OCI-LY7 (cell line): ENCODE data around the gene BPIFB2.

Source experiments
- CTCF ChIP-seq: fragments of 200-600 bp; sonication (generic); conservative IDR thresholded peaks from 2 replicates; pipeline ENCODE4 v1.5.1; 2014; ENCODE audit warnings: mild to moderate bottlenecking, antibody characterized with exemption, low read length, moderate library complexity, mixed read lengths
- EZH2phosphoT487 ChIP-seq: fragments of 200-600 bp; sonication (generic); IDR thresholded peaks from 2 replicates; pipeline ENCODE4 v1.6.1; 2018; ENCODE audit warnings: low read depth, borderline replicate concordance, mild to moderate bottlenecking, mixed run types, antibody characterized with exemption, low read length, moderate library complexity, mixed read lengths

- TF ChIP-seq CTCF (no peak), EZH2phosphoT487 (no peak)
Measured at GRCh38 chr20:32967961-32968457, 39.5 kb upstream of the BPIFB2 start.
